ENCODE measurements around the gene ARID5B.
"Not testable (repeated sequence)": the region's sequence is repeated elsewhere in the genome, so short reads cannot be mapped to it uniquely, and the experiment has no call there.

The ARID5B gene

GRCh38 chr10:61964949-61965702 lies 63.6 kb downstream of the ARID5B start:
- no peak for DNase-seq (ENCODE audit: low spot score)

- DNase-seq (ENCODE audit: low spot score): no peak
Measured at GRCh38 chr10:61965703-61966395, 64.3 kb downstream of the ARID5B start.

- no peak for DNase-seq (ENCODE audit: low spot score)
Measured at GRCh38 chr10:61967298-61967697, 65.8 kb downstream of the ARID5B start.

- DNase-seq (ENCODE audit: low spot score): no peak
Measured at GRCh38 chr10:61970182-61971002, 68.9 kb downstream of the ARID5B start.

GRCh38 chr10:61971003-61971325 lies 69.5 kb downstream of the ARID5B start:
- DNase-seq (ENCODE audit: low spot score): no peak

- DNase-seq (ENCODE audit: low spot score): no peak
Measured at GRCh38 chr10:61973169-61973568, 71.7 kb downstream of the ARID5B start.

GRCh38 chr10:61973906-61974305 lies 72.4 kb downstream of the ARID5B start:
- no peak for DNase-seq (ENCODE audit: low spot score)

DNA sequence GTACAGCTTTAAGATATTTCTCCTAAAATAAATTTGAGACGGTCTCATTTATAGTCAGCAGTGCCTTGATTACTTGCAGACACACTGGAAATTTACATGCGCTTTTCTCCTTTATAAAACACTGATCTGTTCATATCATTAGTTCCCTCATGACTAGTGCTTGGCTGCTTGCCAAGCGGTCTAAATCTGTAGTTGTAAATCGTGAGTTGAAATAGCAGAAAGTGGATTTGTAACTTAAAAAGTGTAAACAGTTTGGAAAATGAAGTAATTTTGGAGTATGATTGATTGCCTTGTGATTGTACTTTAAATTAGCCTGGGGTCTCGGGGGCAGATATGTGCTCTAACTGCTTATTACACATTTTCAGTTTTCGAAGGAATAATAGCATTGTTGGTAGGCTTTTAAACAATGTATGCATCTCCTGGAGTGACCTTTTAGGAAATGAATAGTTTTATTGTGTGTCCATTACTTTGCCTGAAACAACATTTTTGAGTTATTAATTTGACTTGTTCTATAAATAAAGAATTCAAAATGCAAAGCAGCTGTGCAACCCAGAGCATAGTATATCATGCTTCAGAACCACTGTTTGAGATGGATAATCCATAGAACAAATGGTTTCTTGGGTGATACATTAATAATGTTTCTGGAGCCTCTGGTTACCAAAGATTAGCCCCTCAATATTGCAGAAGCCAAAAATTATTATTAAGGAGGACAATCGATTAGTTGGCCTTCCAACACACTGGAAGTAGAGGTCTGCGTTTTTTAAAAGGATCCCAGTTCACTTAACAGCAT lies 73.3 kb downstream of the ARID5B start:
- no peak for DNase-seq (ENCODE audit: low spot score)

GRCh38 chr10:61975391-61975932 lies 74.0 kb downstream of the ARID5B start:
- no peak for DNase-seq (ENCODE audit: low spot score)

DNA sequence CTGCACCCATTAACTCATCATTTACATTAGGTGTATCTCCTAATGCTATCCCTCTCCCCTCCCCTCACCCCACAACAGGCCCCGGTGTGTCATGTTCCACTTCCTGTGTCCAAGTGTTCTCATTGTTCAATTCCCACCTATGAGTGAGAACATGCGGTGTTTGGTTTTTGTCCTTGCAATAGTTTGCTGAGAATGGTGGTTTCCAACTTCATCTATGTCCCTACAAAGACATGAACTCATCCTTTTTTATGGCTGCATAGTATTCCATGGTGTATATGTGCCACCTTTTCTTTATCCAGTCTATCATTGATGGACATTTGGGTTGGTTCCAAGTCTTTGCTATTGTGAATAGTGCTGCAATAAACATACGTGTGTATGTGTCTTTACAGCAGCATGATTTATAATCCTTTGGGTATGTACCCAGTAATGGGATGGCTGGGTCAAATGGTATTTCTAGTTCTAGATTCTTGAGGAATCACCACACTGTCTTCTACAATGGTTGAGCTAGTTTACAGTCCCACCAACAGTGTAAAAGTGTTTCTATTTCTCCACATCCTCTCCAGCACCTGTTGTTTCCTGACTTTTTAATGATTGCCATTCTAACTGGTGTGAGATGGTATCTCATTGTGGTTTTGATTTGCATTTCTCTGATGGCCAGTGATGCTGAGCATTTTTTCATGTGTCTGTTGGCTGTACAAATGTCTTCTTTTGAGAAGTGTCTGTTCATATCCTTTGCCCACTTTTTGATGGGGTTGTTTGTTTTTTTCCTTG lies 75.6 kb downstream of the ARID5B start:
- not testable (repeated sequence) for DNase-seq (ENCODE audit: low spot score)

- no peak for DNase-seq (ENCODE audit: low spot score)
Measured at GRCh38 chr10:61978965-61979364, 77.5 kb downstream of the ARID5B start.

DNA sequence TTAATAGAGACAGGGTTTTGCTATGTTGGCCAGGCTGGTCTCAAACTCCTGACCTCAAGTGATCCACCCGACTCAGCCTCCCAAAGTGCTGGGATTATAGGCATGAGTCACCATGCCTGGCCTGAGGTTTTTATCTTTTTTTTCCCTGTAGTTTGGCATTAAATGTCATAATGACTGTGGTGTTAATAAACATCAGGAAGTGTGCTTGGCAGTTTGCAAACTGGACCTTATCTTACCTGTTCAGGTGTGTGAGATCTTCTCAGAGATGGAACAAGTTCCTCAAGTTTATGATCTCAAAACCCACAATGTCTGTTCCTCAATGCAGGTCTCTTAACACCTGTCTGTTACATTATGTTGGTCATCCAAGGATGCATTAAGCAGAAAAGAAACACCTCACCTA lies 80.0 kb downstream of the ARID5B start:
- no peak for DNase-seq (ENCODE audit: low spot score)

DNA sequence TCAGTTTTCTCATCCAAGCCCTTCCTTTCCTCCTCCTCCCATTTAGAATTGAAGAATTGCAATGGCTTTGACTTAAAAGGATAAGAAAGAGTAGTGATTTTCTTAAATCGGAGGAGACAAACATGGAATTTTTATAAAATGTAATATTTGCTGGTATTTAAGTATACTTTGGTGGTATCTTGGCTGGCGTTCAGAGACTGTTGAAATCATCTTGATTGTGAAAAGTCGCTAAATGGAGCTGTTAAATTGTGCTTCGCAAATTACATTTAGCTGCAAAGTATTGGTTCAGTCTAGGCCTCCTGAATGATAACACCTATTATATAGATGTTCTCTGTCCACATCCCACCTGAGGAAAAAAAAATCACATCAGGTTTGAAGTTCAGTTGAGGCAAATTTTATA lies 81.8 kb downstream of the ARID5B start:
- no peak for DNase-seq (ENCODE audit: low spot score)

DNA sequence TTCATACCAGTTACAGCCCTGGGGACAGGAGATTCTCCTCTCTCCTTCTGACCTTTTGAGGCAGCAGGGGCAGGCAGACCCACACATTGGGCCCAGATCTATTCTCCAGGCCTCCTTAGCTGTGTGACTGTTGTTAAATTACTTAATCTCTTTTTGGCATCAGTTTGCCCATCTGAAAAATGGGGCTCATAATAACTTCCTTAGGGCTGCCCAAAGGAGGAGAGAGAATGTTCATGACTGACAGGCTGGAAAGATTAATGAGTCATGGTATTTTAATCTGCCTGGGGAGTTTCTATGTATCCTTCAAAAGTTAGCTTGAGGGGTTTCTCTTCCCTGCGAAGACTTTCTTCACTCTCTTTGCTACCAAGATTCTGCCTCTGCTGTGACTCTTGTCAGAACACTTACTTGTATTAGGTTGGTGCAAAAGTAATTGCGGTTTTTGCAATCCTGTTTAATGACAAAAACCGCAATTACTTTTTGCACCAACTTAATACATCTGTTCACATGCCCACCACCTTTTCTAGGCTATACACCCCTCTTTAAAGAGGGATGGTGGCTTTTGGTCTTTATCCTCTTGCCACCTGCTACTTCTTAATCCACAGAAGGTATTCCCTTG lies 83.4 kb downstream of the ARID5B start:
- DNase-seq (ENCODE audit: low spot score): no peak

GRCh38 chr10:61985715-61986114 lies 84.2 kb downstream of the ARID5B start:
- no peak for DNase-seq (ENCODE audit: low spot score)

DNA sequence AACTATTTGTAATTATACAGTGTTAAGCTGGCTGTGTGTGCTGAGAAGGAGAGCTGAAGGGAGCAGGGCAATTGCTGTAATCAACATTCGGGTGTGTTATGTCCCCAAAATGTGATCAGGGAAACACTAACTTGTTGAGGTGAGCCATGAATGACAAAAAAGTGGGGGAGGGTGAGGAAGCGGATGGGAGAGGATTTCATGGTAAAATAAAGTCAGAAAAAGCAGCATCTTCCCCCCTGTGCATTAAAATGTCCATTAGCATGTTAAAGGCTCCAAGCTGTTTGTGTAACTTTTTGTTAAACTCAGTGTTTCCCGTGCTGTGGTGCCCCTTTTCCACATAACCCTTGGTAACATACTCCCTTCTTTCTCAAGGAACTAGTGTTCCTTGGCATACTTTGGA lies 84.9 kb downstream of the ARID5B start:
- DNase-seq (ENCODE audit: low spot score): no peak

DNA sequence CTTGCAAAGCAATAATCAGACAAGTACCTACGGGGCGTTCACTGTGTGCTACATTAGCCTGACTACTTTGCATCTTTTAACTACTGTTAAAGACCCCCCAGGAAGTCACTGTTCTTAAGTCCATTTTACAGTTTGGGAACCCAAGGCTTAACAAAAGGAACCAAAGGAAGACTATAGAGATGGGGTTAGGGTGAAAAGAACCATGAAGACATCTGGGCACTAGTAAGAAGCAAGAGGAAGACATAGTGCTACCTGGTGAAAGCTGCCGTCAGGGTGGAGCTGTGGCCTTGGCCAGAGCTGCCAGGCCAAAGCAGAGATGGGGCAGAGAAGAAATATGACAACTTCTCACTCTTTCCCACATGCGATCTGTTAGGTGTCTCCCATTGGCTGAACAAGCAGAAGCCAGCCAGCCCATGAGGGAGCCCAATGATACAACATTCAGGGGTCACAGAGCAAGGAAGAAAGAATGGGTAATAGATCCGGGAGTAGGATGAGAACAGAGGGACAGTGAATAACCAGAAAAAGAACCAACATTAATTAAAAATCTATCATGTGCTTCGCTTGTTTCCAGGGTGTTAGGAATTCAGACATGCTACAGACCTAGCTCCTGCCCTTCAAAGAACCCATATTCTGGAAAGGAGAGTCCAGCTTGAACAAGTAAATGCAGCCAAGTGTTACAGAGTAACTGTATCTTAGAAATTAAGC lies 85.4 kb downstream of the ARID5B start:
- DNase-seq (ENCODE audit: low spot score): no peak

- DNase-seq (ENCODE audit: low spot score): no peak
Measured at GRCh38 chr10:61987537-61987936, 86.0 kb downstream of the ARID5B start.

- no peak for DNase-seq (ENCODE audit: low spot score)
Measured at GRCh38 chr10:61987951-61988379, 86.5 kb downstream of the ARID5B start.

Data from HuH-7.5 (cell line).